A549 (cell line): ENCODE measurements around the gene RMI1. TPM values are rescaled to one million over a fixed set of nuclear protein-coding genes. Genes with fewer than 3 reads are reported as not detected.

Experiments
- ATAC-seq, 2 experiments: fragments of 200-7000 bp in 1 of 2; fragments of >200 bp in 1 of 2; cut with Nextera tagmentation in 1 of 2; cut with Tn5 transposase in 1 of 2; 3 replicates each; pipeline versions ENCODE4 v1.8.0 to v1.9.1; 2018 to 2020; ENCODE audit warnings: mild to moderate bottlenecking in 1 of 2, moderate library complexity in 1 of 2
- CTCF ChIA-PET: fragments of 300-600 bp; sonication (Branson Sonifier 250); formaldehyde crosslinking; extraction: SDS; loops from one replicate; lab custom pipeline; 2021; ENCODE audit warnings: antibody characterized with exemption, inconsistent platforms; lab: Yijun Ruan, JAX
- POLR2A ChIA-PET: fragments of 350-600 bp; formaldehyde crosslinking; extraction: SDS; loops from one replicate; lab custom pipeline; 2021; ENCODE audit warnings: antibody characterized with exemption, inconsistent platforms; lab: Yijun Ruan, JAX
- DNase-seq, 2 experiments: peaks; one replicate each; pipeline versions ENCODE4 v3.0.0 to v3.0.0-alpha.2; 2011 to 2016; ENCODE audit warnings: low read depth in 1 of 2, low spot score in 1 of 2
- FAIRE-seq: peaks from 2 replicates; lab custom pipeline; 2011; peaks lifted over from hg19 to GRCh38; lab: Jason Lieb, UNC
- H3K27ac ChIP-seq, 2 experiments: fragments of >200 bp; sonication (Bioruptor Twin); formaldehyde crosslinking; 3 replicates each; pipeline ENCODE4 v1.5.1; 2016 to 2017
- H3K4me1 ChIP-seq: fragments of >200 bp; sonication (Bioruptor Twin); formaldehyde crosslinking; 3 replicates; pipeline ENCODE4 v1.6.1; 2016
- H3K4me2 ChIP-seq: fragments of >200 bp; sonication (Bioruptor Twin); formaldehyde crosslinking; 3 replicates; pipeline ENCODE4 v1.6.1; 2016
- H3K4me3 ChIP-seq: fragments of >200 bp; sonication (Bioruptor Twin); formaldehyde crosslinking; 3 replicates; pipeline ENCODE4 v1.5.1; 2016
- H3K9me3 ChIP-seq: fragments of >200 bp; sonication (Bioruptor Twin); formaldehyde crosslinking; 3 replicates; pipeline ENCODE4 v1.6.1; 2016
- BCL3 ChIP-seq: fragments of >200 bp; sonication (Bioruptor Twin); formaldehyde crosslinking; IDR thresholded peaks from 3 replicates; pipeline ENCODE4 v1.6.1; 2016
- CBX8 ChIP-seq: fragments of 200-600 bp; sonication (generic); IDR thresholded peaks from 2 replicates; pipeline ENCODE4 v1.6.1; 2016
- CEBPB ChIP-seq, 2 experiments: fragments of >200 bp in 1 of 2; sonication (Bioruptor Twin) in 1 of 2; formaldehyde crosslinking in 1 of 2; IDR thresholded peaks; 2 replicates each; pipeline ENCODE4 v1.6.1; 2012 to 2016
- CHD4 ChIP-seq: fragments of 200-600 bp; sonication (generic); IDR thresholded peaks from 2 replicates; pipeline ENCODE4 v1.6.1; 2016; ENCODE audit warnings: antibody characterized with exemption, mild to moderate bottlenecking, borderline replicate concordance
- E2F6 ChIP-seq: IDR thresholded peaks from 2 replicates; pipeline ENCODE4 v1.6.1; 2012; ENCODE audit warnings: low read depth, borderline replicate concordance
- EHMT2 ChIP-seq: fragments of 200-600 bp; sonication (generic); IDR thresholded peaks from 2 replicates; pipeline ENCODE4 v1.6.1; 2016; ENCODE audit warnings: antibody characterized with exemption, low read depth, mild to moderate bottlenecking, moderate library complexity
- ELK1 ChIP-seq: fragments of 150-350 bp; IDR thresholded peaks from 2 replicates; pipeline ENCODE4 v1.6.1; 2014; ENCODE audit warnings: low read depth, mild to moderate bottlenecking, low read length
- FOSB ChIP-seq: fragments of 250-450 bp; sonication (Bioruptor Pico); IDR thresholded peaks from 2 replicates; pipeline ENCODE4 v1.5.0; 2020; ENCODE audit warnings: mild to moderate bottlenecking, moderate library complexity
- FOSL2 ChIP-seq, 2 experiments: fragments of 450-650 bp in 1 of 2; fragments of >200 bp in 1 of 2; sonication (Bioruptor Twin) in 1 of 2; formaldehyde crosslinking; IDR thresholded peaks; 2 replicates each; pipeline versions ENCODE4 v1.5.0 to v1.6.1; 2016 to 2020; ENCODE audit warnings: mild to moderate bottlenecking in 1 of 2, moderate library complexity in 1 of 2
- FOXS1 ChIP-seq: fragments of 250-450 bp; sonication (Bioruptor Pico); IDR thresholded peaks from 2 replicates; pipeline ENCODE4 v1.5.0; 2020; ENCODE audit warnings: mild to moderate bottlenecking, moderate library complexity
- HES2 ChIP-seq: fragments of >200 bp; sonication (Bioruptor Twin); formaldehyde crosslinking; IDR thresholded peaks from 2 replicates; pipeline ENCODE4 v1.6.1; 2016
- HOXA7 ChIP-seq: fragments of 250-450 bp; sonication (Bioruptor Pico); IDR thresholded peaks from 2 replicates; pipeline ENCODE4 v1.5.0; 2020; ENCODE audit warnings: mild to moderate bottlenecking, moderate library complexity
- HOXB13 ChIP-seq: fragments of 250-450 bp; sonication (Bioruptor Pico); IDR thresholded peaks from 2 replicates; pipeline ENCODE4 v1.5.0; 2020; ENCODE audit warnings: low read depth, mild to moderate bottlenecking, moderate library complexity
- MAFK ChIP-seq: fragments of 450-650 bp; IDR thresholded peaks from 2 replicates; pipeline ENCODE4 v1.6.1; 2014; ENCODE audit not compliant: partially characterized antibody
- MAX ChIP-seq: IDR thresholded peaks from 2 replicates; pipeline ENCODE4 v1.6.1; 2012
- MAZ ChIP-seq: fragments of 150-350 bp; IDR thresholded peaks from 2 replicates; pipeline ENCODE4 v1.6.1; 2014; ENCODE audit warnings: antibody characterized with exemption, low read depth, low read length, borderline replicate concordance
- POLR2AphosphoS2 ChIP-seq: conservative IDR thresholded peaks from 2 replicates; pipeline ENCODE4 v1.6.1; 2012; ENCODE audit warnings: low read length, improper control_type of control experiment, inconsistent platforms
- RARB ChIP-seq: fragments of 250-450 bp; sonication (Bioruptor Pico); IDR thresholded peaks from 2 replicates; pipeline ENCODE4 v1.8.0; 2021; ENCODE audit warnings: mild to moderate bottlenecking, moderate library complexity
- RFX5 ChIP-seq: fragments of 450-650 bp; IDR thresholded peaks from 2 replicates; pipeline ENCODE4 v1.7.1; 2014; ENCODE audit warnings: antibody characterized with exemption, mild to moderate bottlenecking, moderate library complexity
- SMC3 ChIP-seq: fragments of >200 bp; sonication (Bioruptor Twin); formaldehyde crosslinking; IDR thresholded peaks from 3 replicates; pipeline ENCODE4 v1.6.1; 2018; ENCODE audit warnings: inconsistent platforms
- WGBS: methylation state at CpG from one replicate; pipeline ENCODE4 v1.1.6; 2017; ENCODE audit errors: missing lambda C conversion rate; 5-methylcytosine and 5-hydroxymethylcytosine counted together
- polyA plus RNA-seq, 4 experiments: library from polyadenylated mRNA; depleted of rRNA in 3 of 4; stranded (reverse); fragments of >200 nt; fragmentation: RNase III in 1 of 4; extraction: RNeasy Plus Mini Kit Qiagen cat#74134 plus additional on column Dnase treatment in 1 of 4; gene quantifications; 2 replicates in 3 of 4; 3 replicates in 1 of 4; pipeline ENCODE4 v1.2.3, GENCODE V29; 2011 to 2017

RMI1 gene
- polyA plus RNA-seq, 2 of the 4 experiments (the other 2 are of a cell fraction), result 7.4 to 15.2 TPM

- ATAC-seq (no peak), FAIRE-seq (no peak), DNase-seq (no peak)
- H3K27ac ChIP-seq, result peak overlapping the region in 1 of 2 experiments; percentile 61; a peak in 2 of 6 replicates
- no peaks in the 10 kb centered on the region for H3K9me3 ChIP-seq
- WGBS, result 84% methylated on average over 5 of the region's 5 CpGs
- POLR2A ChIA-PET, result interaction anchor here (3.0 kb wide), 1 partner anchor 12 kb away, joined by 18 read pairs; the partner anchor contains the start of gene KIF27
- no peak overlapping the region for H3K4me3 ChIP-seq
- peaks cover 23% of the 10 kb centered on the region; the same call in 2 of the 3 replicates for H3K4me1 ChIP-seq
- CTCF ChIA-PET, result interaction anchor here (0.6 to 5.3 kb wide), 5 partner anchors 240 to 953 kb away, joined by 3 to 22 read pairs (median 7); no protein-coding TSS in a partner anchor
- TF ChIP-seq HOXA7 (CRISPR knock-in tag) (no peak), HOXB13 (no peak), FOSB (CRISPR knock-in tag) (no peak), MAZ (no peak), BCL3 (no peak), CBX8 (no peak), MAFK (no peak), E2F6 (no peak), CHD4 (no peak), RARB (CRISPR knock-in tag) (no peak), EHMT2 (no peak), ELK1 (no peak), MAX (no peak), RFX5 (no peak), POLR2AphosphoS2 (no peak), FOSL2 (IDR thresholded peaks at IDR 0.05) (no peak), FOSL2 (CRISPR knock-in tag; IDR thresholded peaks at IDR 0.05) (no peak)
- H3K4me2 ChIP-seq, result no peak overlapping the region
These were observed 47.8 kb upstream of the RMI1 start for GRCh38 chr9:83932851-83933250.

- TF ChIP-seq HOXA7 (CRISPR knock-in tag) (no peak), CEBPB (IDR thresholded peaks at IDR 0.05) (peak; percentile 68 to 87), FOXS1 (CRISPR knock-in tag) (no peak), SMC3 (no peak), HES2 (peak; percentile 68; the same call in 1 of the 2 replicates)
- TF ChIP-seq, all 56 proteins: peak for 2
- Histone ChIP-seq H3K4me3 (no peak overlapping the region; the same call in 2 of the 3 replicates), H3K4me1 (peaks cover 23% of the 10 kb centered on the region; the same call in 2 of the 3 replicates), H3K27ac (peak overlapping the region; percentile 54 to 61; a peak in 4 of 6 replicates), H3K9me3 (no peaks in the 10 kb centered on the region), H3K4me2 (peak overlapping the region; percentile 41)
- ChIA-PET CTCF (interaction anchor here (0.5 to 5.3 kb wide), 4 partner anchors 13 to 328 kb away, joined by 3 to 22 read pairs (median 6); partner anchors contain the start of gene KIF27), POLR2A (interaction anchor here (3.0 kb wide), 1 partner anchor 13 kb away, joined by 18 read pairs; the partner anchor contains the start of gene KIF27)
- 71% methylated on average over 3 of the region's 3 CpGs for WGBS
- no peak for FAIRE-seq
- ATAC-seq, result no peak
- peak in 1 of 2 experiments; percentile 45 for DNase-seq
These were observed 46.8 kb upstream of the RMI1 start for GRCh38 chr9:83933790-83934189.
